ENCODE measurements around the gene F12.

F12 gene

DNA sequence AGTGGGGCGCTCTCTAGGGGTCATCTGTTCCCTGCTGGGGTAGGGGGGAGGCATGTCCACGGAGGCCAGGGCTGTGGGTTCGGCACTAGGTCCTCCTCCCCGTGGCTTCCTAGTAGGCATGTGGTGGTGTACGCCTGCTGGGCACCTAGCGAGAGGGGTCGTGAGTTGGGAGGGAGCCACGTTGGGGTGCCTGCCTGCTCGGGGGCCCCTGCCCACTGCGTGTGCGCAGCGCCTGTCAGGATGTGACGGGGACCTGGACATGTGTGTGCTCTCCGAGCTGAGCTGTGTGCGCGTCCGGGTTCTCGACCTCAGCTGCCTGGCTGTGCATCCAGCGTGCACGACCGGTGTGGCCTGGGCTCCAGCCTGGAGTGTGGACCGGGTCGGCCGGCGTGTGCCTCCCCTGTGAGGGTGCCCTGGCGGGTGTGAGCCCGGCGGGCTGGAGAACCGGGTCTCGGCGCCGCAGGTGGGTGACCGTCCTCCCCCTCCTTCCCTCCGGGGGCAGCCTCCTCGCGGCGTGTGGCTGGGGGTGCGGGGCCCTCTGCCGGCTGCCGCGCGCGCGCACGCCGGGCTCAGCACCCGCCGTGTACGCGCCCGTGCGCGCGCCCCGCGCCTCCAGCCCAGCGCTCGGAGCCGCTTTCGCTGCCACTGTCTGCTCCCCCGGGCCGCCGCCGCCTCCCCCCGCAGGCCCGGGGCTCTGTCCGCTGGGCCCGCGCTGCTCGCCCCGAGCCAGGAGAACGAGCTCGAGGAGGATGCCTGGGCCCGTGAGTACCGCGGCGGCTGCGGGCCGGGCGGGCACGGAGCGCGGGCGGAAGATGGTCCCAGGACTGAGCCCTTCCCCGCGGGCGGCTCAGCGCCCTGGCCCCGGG is 37.1 kb upstream of the F12 start, which contains the start of gene PRR7:
Gene PRR7, plus strand, starts transcription at position 615 of the 866 bp plus-strand sequence. CDS start 8,254 bp downstream, outside the sequence.
- peak in 1 of 2 donors; percentile 66 for DNase-seq

DNA sequence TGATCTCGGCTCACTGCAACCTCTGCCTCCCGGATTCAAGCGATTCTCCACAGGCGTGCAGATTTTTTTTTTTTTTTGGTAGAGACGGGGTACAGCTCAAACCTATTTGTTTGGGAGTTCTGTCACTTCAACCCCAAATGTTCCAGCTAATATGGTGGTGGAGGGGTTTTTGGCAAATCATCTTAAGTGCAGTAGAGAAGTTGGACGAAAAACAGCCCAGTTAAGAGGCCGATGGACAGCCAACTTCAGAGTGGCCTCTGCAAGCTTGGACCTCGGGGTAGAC is 36.5 kb upstream of the F12 start:
- no peak for DNase-seq

DNA sequence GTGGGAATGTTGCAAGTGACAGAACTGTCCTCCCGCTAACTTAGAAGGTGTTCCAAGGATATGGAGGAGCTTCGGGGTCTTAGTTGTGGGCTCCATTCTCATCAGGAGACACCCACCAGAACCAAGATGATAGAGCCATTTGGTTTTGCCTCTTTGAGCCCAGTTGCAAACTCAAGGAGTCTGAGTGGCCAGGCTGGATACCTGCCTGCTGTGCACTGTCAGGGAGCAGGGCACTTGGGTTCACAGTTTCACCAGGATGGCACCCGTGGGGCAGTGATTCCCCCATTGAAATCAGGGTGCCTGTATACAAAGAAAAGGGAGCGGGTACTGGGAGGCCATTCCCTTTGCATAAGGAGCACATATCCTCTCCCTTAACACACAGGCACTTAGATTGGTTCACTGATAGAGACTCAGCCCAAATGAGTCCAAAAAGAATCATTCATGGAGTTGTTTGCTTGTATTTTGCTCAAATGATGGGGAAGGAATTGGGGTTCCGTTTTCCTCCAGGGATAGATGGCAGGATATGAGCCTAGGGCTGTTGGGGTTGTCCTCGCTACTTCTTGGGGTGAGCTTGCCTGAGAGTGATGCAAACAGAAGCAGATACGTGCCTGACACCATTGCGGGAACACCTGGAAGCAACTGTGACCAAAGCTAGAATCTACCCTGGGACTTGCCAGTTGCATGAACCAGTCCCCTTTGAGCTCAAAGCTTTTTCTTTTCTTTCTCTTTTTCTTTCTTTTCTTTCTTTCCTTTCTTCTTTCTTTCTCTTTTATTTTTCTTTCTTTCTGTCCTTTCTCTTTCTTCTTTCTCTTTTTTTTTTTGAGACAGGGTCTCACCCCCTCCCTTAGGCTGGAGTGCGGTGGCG is 35.9 kb upstream of the F12 start:
- no peak for DNase-seq

DNA sequence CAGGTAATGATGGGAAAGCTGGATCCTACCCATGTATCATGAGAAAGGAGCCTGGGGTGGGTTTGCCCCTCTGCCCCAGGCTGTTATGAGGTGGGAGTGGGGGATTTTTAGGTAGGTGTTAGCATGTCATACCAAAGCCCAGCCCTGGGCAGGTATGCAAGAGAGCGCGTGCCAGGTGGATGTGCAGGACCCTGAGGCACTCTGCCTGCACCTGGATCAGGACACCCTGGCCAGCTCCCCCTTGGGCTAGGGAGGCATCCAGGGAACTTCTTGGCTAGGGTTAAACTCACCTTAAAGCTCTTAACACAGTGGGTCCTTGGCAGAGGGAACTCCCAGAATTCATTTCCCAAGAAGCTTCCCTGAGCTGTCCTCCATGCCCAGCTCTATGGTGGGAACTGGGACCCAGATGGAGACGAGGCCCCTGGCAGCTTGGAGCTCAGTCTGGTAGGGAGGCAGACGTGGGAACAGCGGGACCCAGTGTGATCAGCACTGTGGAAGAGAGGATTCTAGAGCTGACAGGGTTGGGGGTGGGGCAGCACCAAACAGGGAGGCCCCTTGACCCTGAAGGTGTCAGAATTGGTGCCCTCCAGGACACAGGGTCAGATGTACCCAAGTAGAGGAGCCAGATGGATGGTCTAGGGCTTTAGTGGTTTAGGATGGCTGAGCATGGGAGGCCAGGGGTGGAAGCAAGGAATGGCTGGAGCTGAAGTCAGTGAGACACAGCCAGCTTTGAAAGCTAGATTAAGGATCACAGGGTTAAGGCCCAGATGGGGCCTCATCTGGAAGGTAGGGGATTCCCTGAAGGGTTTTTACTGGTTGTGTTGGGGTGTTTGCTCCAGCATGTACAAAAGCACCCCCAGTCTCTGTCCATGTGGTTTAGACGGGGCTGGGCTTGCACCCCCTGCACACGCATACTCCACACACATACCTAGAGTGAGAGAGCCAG is 35.0 kb upstream of the F12 start:
- no peak for DNase-seq

DNA sequence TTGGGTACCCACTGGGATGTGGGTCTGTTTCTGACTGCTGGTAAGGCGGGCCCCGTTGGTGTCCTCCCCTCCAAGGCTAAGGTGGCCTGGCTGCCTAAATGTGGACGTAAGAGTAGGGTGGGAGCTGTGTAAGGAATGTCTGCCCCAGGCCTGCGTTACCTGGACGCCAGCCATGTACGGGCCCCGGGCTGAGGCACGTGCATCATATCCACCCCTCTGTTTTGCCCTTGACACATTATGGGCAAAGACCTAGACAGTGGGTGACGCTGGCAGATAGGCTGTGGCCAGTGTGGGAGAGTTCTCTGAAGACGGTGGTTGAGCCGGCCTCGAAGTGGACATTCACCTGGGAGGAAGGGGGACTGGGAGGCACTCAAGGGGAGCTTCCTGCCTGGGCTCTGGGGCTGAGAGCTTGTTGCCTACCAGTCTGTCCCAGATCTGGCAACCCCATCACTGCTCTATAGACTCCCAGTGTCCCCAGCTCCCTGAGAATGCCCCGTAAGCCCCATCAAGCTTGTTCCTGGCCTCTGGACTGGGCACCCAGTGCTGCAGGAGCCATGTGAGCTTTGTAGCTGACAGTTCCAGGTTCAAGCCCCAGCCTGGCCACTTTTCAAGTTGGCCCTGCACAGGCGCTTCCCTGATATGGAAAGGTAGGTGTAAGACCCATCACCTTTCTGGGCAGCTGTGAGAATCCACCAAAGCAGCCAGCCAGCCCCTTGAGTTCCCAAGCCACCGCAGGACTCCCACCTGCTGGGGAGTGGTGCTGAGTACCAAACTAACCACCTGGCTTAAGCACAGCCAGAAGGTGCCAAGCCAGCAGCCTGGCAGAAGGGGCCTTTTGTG is 34.0 kb upstream of the F12 start:
- DNase-seq: no peak

DNA sequence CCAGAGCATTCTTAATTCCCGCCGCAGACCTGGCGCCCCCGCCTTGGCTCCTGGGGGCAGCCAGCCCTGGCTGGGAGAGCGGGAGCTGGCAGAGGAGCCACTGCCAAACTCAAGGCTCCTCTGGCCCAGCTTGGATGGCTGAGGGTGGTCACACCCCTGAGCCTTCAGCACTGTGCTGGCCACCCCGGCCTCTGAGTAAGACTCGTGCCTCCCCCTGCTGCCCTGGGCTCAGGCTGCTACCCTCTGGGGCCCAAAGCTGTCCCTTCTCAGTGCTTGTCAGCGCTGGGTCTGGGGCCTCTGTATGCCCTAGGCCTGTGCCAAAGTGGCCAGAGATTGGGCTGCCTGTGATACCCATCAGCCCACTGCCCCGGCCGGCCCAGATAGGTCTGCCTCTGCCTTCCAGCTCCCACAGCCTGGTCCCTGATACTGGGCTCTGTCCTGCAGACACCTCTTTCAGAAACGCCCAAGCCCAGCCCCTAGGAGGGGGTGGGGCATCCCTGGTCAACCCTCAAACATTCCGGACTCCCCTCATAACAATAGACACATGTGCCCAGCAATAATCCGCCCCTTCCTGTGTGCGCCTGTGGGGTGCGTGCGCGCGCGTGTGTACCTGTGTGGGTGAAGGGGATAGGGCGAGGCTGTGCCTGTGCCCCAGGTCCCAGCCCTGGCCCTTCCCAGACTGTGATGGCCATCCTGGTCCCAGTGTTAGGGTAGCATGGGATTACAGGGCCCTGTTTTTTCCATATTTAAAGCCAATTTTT is 32.9 kb upstream of the F12 start:
- no peak for DNase-seq

DNA sequence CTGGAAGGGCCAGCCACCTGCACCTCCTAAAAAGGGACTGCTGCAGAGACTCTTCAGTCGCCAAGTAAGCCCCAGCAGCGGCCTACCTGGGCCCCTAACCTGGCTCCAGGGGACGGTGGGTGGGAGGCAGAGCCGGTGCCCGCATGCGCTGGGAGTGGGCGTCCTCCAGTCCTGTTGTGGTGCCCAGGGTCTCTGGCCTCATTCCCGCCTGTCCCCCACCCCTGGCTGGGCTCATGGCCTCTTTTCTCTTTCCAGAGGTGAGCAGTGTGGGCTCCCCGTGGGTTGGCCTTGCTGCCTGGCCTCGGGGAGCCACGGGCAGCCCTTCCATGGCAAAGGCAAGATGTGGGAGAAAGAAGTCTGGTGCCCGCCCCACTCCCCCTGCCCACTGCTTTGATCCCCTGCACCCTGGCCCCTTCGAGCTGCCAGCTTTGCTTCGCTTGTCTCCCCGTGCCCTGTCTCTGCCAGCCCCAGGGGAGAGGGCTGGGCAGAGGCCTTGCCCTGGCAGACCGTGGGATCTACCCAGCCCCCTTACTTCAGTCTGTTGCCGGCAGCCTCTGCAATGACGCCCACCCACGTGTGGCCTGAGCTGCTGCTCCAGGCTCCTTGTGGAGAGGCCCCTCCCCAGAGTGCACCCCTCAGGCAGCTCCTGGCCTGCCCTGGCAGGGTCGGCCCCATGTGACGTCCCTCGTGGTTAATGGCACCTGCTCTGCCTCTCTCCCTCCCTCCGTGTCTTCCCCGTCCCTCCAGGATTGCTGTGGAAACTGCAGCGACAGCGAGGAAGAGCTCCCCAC is 31.8 kb upstream of the F12 start:
- no peak for DNase-seq

DNA sequence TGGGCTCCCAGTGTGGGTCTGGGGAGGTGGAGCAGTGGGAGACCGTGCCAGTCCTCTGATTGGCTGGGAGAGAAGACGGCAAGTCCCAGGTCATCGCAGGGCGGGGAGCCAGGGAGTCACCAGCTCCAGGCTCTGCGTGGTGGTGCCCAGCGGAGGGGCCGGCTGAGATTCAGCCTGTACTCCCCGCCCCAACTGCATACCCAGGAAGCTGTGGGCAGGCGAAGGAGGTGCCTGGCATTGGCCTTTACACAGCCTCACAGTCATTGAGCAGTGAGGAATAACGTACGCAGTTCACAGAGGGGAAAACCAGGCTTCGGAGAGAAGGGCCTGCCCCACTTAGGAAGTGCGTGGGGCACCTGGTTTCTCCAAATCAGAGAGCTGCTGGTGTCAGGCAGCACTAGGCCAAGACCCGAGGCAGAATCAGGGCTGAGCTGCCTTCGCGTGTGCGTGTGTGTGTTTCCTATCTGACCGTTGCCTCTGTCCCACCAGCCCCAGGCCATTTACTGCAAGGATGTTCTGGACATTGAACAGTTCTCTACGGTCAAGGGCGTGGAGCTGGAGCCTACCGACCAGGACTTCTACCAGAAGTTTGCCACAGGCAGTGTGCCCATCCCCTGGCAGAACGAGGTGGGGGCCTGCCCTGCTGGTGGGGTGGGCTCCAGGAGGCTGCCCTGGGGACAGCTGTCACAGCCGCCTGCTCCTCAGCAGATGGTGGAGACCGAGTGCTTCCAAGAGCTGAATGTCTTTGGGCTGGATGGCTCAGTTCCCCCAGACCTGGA is 31.0 kb upstream of the F12 start:
- no peak for DNase-seq

DNA sequence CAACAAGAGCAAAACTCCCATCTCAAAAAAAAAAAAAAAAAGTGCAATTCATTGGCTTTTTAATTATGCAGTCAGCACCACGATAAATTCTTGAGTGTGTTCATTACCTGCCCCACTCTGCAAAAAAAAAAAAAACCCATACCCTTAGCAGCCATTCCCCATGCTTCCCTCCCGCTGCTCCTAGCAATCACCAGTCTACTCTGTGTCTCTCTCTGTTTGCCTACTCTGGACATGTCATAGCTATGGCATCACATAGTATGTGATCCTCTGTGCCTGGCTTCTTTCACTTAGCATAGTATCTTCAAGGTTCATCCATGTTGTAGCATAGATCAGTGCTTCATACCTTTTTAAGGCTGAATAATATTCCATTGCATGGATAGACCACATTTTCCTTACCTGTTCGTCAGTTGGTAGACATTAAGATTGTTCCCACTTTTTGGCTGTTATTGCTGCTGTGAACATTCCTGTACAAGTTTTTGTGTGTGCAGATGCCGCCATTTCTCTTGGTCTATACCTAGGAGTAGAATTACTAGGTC is 30.2 kb upstream of the F12 start:
- DNase-seq: no peak

DNA sequence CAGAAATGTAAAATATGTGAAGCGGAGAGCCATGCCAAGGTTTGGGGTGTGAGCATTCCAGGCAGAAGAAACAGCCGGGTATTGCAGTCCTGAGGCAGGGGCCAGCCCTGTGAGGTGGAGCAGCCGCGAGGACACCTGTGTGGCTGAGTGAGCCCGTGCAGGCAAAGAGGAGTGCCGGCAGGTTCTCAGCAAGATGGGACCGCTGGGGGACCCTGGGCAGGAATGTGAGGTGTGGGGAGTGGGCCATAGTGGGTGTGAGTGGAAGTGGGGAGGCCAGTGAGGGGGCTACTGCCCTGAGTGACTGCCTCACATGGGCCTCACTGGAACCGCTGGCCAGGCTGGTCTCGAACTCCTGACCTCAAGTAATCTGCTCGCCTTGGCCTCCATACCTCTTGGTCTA is 29.1 kb upstream of the F12 start:
- DNase-seq: no peak

DNA sequence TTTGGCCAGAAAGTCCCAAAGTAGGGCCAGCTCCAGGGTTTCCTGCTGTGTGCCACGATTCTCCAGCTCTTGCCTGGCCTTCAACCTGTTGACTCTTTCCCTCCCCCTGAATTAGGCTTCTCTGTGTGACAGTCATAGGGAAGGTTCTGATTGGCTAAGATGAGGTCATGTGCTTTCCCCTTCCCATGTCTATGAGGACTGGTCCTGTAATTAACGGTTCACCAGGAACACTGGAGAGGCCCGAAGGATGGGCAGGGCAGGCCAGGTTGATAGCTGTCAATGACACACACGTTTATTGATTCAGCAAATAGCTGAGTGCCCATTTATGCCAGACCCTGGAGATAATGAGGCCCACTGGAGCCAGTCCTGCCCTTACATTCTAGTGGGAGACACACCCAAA is 28.3 kb upstream of the F12 start:
- DNase-seq: no peak

DNA sequence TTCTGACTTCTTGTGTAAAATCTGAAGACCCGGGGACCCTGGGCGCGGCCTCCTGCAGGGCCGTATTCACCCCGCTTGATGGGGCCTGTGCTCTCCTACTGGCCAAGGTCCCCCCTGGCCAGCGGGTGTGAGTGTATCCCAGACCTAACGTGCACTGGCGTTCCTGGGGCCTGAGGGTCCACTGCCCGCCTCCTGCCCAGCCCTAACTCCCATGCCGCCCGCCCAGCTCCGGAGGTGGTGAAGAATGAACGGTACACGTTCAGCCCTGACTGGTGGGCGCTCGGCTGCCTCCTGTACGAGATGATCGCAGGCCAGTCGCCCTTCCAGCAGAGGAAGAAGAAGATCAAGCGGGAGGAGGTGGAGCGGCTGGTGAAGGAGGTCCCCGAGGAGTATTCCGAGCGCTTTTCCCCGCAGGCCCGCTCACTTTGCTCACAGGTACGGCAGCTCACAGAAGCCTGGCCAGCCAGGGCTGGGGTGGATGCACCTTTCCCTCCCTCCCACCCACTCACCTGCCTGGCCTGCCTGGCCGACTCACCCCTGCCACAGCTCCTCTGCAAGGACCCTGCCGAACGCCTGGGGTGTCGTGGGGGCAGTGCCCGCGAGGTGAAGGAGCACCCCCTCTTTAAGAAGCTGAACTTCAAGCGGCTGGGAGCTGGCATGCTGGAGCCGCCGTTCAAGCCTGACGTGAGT is 26.6 kb upstream of the F12 start:
- DNase-seq: no peak

DNA sequence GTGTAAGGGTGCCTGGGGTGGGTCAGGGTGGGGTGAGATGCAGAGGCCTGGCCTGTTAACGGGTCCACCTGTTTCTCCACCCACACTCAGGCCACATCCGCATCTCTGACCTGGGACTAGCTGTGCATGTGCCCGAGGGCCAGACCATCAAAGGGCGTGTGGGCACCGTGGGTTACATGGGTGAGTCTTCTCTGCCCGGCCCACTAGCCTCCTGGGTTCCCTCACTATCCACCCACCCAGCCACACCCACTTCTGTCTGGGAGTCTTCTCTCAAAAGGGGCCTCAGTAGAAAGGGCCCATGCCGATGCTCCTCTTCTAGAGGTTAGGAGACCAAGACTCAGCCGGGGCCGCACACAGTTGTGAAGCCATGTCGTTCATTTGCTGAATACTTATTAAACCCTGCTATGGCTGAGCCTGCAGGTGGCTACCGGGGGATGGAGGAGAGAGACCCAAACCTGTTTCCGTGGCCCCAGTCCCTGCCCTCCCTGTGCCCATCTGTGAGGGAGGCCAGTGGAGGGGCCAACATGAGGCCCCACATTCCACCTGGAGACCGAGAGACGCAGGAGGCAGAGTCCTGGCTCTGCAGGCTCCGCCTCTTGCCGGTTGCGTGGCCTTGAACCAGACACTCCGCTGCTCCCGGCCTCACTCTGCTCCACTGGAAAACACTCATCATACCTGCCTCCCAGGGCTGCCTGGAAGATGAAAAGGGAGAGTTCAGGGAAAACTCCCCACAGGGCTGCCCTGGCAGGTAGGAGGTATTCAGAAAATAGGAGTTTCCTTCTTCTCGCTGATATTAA is 25.8 kb upstream of the F12 start:
- DNase-seq: no peak

DNA sequence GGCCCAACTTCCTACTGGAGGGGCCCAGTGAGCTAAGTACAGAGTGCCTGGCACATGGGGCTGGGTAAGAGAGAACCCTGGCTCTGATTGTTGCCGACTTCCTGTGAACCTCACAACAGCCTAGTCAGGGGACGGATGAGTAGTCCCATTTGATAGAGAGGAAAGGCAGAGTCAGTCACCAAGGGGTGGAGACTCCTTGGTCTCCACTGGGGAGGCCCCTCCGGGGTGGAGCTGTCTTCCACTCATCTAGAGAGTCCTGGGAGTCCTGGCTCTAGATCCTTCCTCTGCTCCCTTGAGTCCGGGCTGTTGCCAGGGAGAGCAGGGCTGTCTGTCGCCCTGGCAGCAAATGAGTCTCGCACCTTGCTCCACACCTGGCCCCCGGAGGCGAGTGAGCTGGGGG is 25.1 kb upstream of the F12 start:
- DNase-seq: no peak

DNA sequence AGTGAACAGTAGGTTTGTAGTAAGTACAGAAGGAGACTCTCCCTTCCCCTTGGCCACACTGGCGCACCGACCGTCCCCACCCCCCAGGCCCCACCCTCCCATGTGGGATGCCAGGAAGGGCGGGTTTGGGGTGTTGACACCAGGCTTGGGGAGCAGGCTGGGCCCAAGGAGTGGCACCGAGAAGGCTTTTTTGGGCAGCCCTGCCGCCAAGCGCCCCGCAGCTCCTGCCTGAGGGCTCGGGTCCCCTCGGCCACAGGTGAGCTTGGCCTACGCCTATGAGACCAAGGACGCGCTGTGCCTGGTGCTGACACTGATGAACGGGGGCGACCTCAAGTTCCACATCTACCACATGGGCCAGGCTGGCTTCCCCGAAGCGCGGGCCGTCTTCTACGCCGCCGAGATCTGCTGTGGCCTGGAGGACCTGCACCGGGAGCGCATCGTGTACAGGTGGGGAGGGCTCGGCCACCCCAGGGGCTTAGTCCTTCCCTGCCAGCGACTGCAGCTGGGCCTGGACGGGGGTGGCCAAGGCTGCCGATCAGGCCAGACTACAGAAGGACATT is 24.4 kb upstream of the F12 start:
- no peak for DNase-seq

DNA sequence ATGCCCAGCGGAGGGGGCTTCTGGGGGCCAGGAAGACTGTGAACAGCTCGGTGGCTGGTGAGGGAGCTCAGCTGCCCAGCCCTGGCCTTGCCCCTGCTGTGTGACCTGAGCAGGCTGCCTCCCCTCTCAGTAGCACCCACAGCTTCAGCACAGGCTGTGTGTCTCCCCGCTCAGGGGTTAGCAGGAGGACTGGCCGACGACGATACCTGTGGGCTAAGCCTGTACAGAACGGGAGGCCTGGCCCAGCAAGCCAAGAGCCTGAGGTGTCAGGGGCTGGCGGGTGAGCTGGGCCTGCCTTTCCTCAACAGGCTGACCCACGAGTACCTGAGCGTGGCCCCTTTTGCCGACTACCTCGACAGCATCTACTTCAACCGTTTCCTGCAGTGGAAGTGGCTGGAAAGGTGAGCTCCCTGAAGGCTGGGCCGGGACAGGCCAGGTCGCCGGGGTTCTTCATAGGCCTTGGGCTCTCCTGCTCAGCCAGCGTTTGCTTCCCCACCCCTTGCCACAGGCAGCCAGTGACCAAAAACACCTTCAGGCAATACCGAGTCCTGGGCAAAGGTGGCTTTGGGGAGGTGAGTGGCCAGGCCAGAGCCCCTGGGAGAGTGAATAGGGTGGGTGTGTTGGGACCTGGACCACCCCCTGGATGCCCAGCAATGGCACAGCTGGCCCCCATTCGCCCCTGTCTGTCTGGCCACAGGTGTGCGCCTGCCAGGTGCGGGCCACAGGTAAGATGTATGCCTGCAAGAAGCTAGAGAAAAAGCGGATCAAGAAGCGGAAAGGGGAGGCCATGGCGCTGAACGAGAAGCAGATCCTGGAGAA is 23.7 kb upstream of the F12 start:
- DNase-seq: no peak
